Stomach (tissue), 9 donors: ENCODE results near the gene KCNJ3. TPM values are rescaled to one million over a fixed set of nuclear protein-coding genes. Genes with fewer than 3 reads are reported as not detected.

Experiments used
- DNase-seq, 2 donors: peaks; one replicate each; pipeline versions ENCODE4 v3.0.0 to v3.0.0-alpha.2; 2013 to 2019
- H3K27ac ChIP-seq, 5 donors: fragments of 200-600 bp in 4 of 5; sonication (generic) in 4 of 5; one replicate each; pipeline ENCODE4 v1.5.1; 2013 to 2019; ENCODE audit warnings: mild to moderate bottlenecking in 1 of 5, moderate library complexity in 1 of 5
- H3K27me3 ChIP-seq, 3 donors: fragments of 200-600 bp; sonication (generic); one replicate each; pipeline ENCODE4 v1.5.1; 2017 to 2019; ENCODE audit warnings: mixed run types in 1 of 3
- H3K36me3 ChIP-seq, 4 donors: fragments of 200-600 bp; sonication (generic); 1 replicate in 3 of 4; 2 replicates in 1 of 4; pipeline ENCODE4 v1.5.1; 2016 to 2019
- H3K4me1 ChIP-seq, 4 donors: fragments of 200-600 bp; sonication (generic); one replicate each; pipeline ENCODE4 v1.5.1; 2016 to 2019
- H3K4me3 ChIP-seq, 4 donors: fragments of 200-600 bp; sonication (generic) in 3 of 4; one replicate each; pipeline ENCODE4 v1.5.1; 2016 to 2019; ENCODE audit warnings: mild to moderate bottlenecking in 1 of 4
- H3K9me3 ChIP-seq, 4 donors: fragments of 200-600 bp; sonication (generic); one replicate each; pipeline ENCODE4 v1.5.1; 2016 to 2019
- EP300 ChIP-seq: sonication (generic); formaldehyde crosslinking; IDR thresholded peaks from one replicate; pipeline ENCODE4 v1.6.1; 2017; ENCODE audit warnings: antibody characterized with exemption
- POLR2A ChIP-seq, 4 donors: fragments of 450-650 bp; IDR thresholded peaks; one replicate each; pipeline ENCODE4 v1.6.1; 2016; ENCODE audit warnings: antibody characterized with exemption in 4 of 4, control low read depth in 2 of 4, mild to moderate bottlenecking in 1 of 4, moderate library complexity in 1 of 4
- POLR2AphosphoS5 ChIP-seq, 3 donors: sonication (generic); formaldehyde crosslinking; IDR thresholded peaks; one replicate each; pipeline ENCODE4 v1.6.1; 2016; ENCODE audit warnings: antibody characterized with exemption in 3 of 3
- WGBS, 5 donors: extraction: QIAGEN DNeasy Blood & Tissue Kit in 3 of 5; methylation state at CpG; one replicate each; pipeline versions ENCODE4 v1.1.5 to v1.1.7; 2013 to 2018; 5-methylcytosine and 5-hydroxymethylcytosine counted together
- intact Hi-C: fragments of 100-400 bp; cut with DNase I; formaldehyde crosslinking; loops from one replicate; pipeline ENCODE4 v1.15.1; 2023; ENCODE audit warnings: low total_unique reads
- polyA plus RNA-seq, 3 donors: library from polyadenylated mRNA; stranded (reverse); fragments of 200-250 nt; gene quantifications; one replicate each; pipeline ENCODE4 v1.2.3, GENCODE V29; 2013
- total RNA-seq, 5 donors: library from RNA; depleted of rRNA; stranded (reverse); fragments of >200 nt; gene quantifications; one replicate each; pipeline versions ENCODE4 v1.1.0 to v1.2.3, GENCODE V29; 2014 to 2016
- TF ChIP-seq, protein P1 (sequence below), 7 experiments: fragments of 450-650 bp in 4 of 7; fragments of 200-600 bp in 3 of 7; sonication (generic) in 3 of 7; IDR thresholded peaks; one replicate each; pipeline ENCODE4 v1.5.1; 2016 to 2019; ENCODE audit warnings: antibody characterized with exemption in 7 of 7, control low read depth in 2 of 7, mild to moderate bottlenecking in 1 of 7
- donor health status: healthy with polysubstance abuse.
- donor health status: Bipolar disorder and iron deficiency.
- donor health status: healthy.

The KCNJ3 gene
- total and polyA plus RNA-seq, 8 donors, result 0.25 to 2.8 (median 0.35) TPM; not detected in 5

DNA sequence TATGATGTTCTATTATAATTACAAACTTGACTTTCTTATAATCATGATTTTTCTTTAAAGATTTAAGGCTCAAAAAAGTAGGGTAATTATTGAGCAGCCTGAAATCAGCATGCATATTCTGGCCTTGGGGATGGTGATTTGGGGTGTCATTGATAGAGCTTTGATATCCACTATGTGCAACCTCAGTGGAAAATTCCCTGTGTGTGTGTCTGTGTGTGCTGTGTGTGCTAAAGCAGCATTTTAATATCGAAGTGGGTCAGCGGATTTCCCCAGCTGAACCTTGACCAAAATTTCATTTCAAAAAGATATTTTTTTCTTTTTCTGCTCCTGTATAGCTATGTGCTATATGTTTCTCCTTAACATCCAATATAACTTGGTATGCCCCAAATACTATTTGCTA lies 11.6 kb downstream of the KCNJ3 start:
- no peak overlapping the region for H3K4me3 ChIP-seq
- no peaks in the 10 kb centered on the region for H3K36me3 ChIP-seq
- TF ChIP-seq EP300, result no peak
- no peak for TF ChIP-seq POLR2AphosphoS5 (IDR thresholded peaks at IDR 0.05)
- TF ChIP-seq, protein P1, sequence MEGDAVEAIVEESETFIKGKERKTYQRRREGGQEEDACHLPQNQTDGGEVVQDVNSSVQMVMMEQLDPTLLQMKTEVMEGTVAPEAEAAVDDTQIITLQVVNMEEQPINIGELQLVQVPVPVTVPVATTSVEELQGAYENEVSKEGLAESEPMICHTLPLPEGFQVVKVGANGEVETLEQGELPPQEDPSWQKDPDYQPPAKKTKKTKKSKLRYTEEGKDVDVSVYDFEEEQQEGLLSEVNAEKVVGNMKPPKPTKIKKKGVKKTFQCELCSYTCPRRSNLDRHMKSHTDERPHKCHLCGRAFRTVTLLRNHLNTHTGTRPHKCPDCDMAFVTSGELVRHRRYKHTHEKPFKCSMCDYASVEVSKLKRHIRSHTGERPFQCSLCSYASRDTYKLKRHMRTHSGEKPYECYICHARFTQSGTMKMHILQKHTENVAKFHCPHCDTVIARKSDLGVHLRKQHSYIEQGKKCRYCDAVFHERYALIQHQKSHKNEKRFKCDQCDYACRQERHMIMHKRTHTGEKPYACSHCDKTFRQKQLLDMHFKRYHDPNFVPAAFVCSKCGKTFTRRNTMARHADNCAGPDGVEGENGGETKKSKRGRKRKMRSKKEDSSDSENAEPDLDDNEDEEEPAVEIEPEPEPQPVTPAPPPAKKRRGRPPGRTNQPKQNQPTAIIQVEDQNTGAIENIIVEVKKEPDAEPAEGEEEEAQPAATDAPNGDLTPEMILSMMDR (IDR thresholded peaks at IDR 0.05), result no peak
- TF ChIP-seq POLR2A (IDR thresholded peaks at IDR 0.05), result no peak
- H3K27me3 ChIP-seq, result no peaks in the 10 kb centered on the region
- H3K27ac ChIP-seq, result no peak overlapping the region
- WGBS, 5 donors, result 86 to 93% (median 89%) methylated on average over 2 of the region's 2 CpGs
- no peak for DNase-seq
- no peaks in the 10 kb centered on the region for H3K9me3 ChIP-seq
- peaks cover 0 to 6% (median 0%) of the 10 kb centered on the region in 4 donors for H3K4me1 ChIP-seq
- intact Hi-C loops, result no loop called here

DNA sequence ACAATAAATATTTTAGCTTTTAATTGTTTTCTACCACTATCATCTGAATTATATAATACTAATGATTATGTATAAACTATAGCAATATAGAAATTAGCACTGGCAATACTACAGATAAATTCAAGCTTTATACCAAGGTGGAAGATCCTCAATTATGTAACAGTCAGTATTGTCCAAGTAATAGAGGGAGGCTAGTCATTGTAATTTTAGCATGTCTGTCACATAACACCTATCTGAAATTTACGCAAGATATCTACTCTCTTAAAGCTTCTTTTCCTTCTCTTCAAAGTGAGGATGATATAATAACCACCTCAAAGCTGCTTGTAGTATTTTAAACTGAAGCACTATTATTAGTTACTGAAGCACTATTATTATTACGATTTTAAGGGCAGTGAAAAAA lies 12.2 kb downstream of the KCNJ3 start:
- H3K36me3 ChIP-seq, result no peaks in the 10 kb centered on the region
- intact Hi-C loops, result no loop called here
- H3K27me3 ChIP-seq, result no peaks in the 10 kb centered on the region
- H3K9me3 ChIP-seq, result no peaks in the 10 kb centered on the region
- no peak for TF ChIP-seq POLR2AphosphoS5 (IDR thresholded peaks at IDR 0.05)
- TF ChIP-seq, protein P1 (IDR thresholded peaks at IDR 0.05), result no peak
- no peak for TF ChIP-seq POLR2A (IDR thresholded peaks at IDR 0.05)
- TF ChIP-seq EP300, result no peak
- H3K4me1 ChIP-seq, result peaks cover 0 to 6% (median 0%) of the 10 kb centered on the region in 4 donors
- 91 to 98% (median 94%) methylated on average over 2 of the region's 2 CpGs for WGBS, 5 donors
- no peak for DNase-seq
- no peak overlapping the region for H3K27ac ChIP-seq
- no peak overlapping the region for H3K4me3 ChIP-seq

DNA sequence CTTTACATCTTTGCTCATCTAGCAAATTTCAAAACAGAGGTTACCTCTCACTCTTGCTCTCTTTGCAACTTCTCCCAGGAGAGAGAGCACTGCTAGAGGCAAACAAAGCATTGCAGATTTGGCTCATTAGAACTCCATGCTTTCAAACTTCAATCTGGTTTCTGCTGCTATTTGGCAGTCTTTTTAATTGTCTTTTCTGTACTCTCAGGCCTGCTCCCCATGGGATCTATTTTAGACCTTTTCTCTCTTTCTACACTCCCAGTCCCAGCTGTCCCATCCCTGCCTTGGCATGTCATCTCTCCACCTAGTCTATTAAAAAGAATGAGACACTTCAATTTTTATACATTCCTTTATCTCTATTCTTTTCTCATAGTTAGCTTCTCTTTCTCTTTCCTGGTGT lies 15.2 kb downstream of the KCNJ3 start:
- Histone ChIP-seq H3K36me3 (no peaks in the 10 kb centered on the region), H3K4me1 (peaks cover 0 to 6% (median 0%) of the 10 kb centered on the region in 4 donors), H3K27me3 (no peaks in the 10 kb centered on the region), H3K4me3 (no peak overlapping the region), H3K9me3 (no peaks in the 10 kb centered on the region), H3K27ac (no peak overlapping the region)
- TF ChIP-seq EP300, result no peak
- TF ChIP-seq POLR2AphosphoS5 (IDR thresholded peaks at IDR 0.05), result no peak
- TF ChIP-seq, protein P1 (IDR thresholded peaks at IDR 0.05), result no peak
- no peak for TF ChIP-seq POLR2A (IDR thresholded peaks at IDR 0.05)
- DNase-seq, result no peak
- intact Hi-C loops, result no loop called here

DNA sequence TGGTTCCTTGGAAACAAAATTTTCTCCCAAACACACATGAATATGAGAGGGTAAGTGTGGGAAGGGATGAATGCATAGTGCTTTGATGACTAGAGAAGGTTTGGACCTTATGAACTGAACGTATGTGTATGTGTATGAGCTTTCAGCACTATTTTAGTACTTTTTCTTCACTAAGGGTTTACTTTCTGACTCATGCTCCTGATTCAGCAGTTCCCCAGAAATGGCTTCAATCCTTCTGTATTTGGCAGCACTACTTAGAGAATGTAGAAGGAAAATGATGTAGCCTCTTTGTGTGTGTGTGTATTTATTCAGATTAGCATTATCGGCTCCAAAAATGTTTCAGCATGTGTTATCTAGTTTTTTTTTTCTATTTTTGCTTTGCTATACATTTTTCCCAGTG lies 22.2 kb downstream of the KCNJ3 start:
- Histone ChIP-seq H3K36me3 (no peaks in the 10 kb centered on the region), H3K4me3 (no peak overlapping the region), H3K4me1 (no peaks in the 10 kb centered on the region), H3K27me3 (no peaks in the 10 kb centered on the region), H3K27ac (no peak overlapping the region), H3K9me3 (no peaks in the 10 kb centered on the region)
- DNase-seq, result peak in 1 of 2 donors; percentile 59
- TF ChIP-seq POLR2AphosphoS5 (IDR thresholded peaks at IDR 0.05), result no peak
- TF ChIP-seq, protein P1 (IDR thresholded peaks at IDR 0.05), result no peak
- TF ChIP-seq POLR2A (IDR thresholded peaks at IDR 0.05), result no peak
- no peak for TF ChIP-seq EP300
- intact Hi-C loops, result no loop called here
- 24 to 45% (median 28%) methylated on average over 2 of the region's 2 CpGs for WGBS, 5 donors
